Measurements from ENCODE around the gene GCNT1.

GRCh38 chr9:76519075-76519835, 60.3 kb downstream of the GCNT1 start:
- TF ChIP-seq CTCF (IDR thresholded peaks at IDR 0.05) (no peak), EZH2 (IDR thresholded peaks at IDR 0.05; ENCODE audit: borderline replicate concordance, insufficient read depth, low read depth, low read length, poor library complexity, severe bottlenecking) (no peak)
